K562 (cell line): ENCODE measurements around the gene ZNF350. TPM values are rescaled to one million over a fixed set of nuclear protein-coding genes. Genes with fewer than 3 reads are reported as not detected.
A peak's percentile ranks its signal among the peaks of the same experiment; 100 is the strongest.

Source experiments
- ARID1B ChIP-seq: fragments of 450-650 bp; IDR thresholded peaks from 2 replicates; pipeline ENCODE4 v1.6.1; 2016; ENCODE audit warnings: antibody characterized with exemption, mild to moderate bottlenecking, inconsistent platforms
- BHLHE40 ChIP-seq: IDR thresholded peaks from 2 replicates; pipeline ENCODE4 v1.6.1; 2011; ENCODE audit warnings: low read length, improper control_type of control experiment
- CCAR2 ChIP-seq: fragments of 200-400 bp; formaldehyde crosslinking; IDR thresholded peaks from 2 replicates; pipeline ENCODE4 v1.6.1; 2017; ENCODE audit warnings: mild to moderate bottlenecking, low read depth, low read length
- CHD4 ChIP-seq: fragments of 200-600 bp; sonication (generic); IDR thresholded peaks from 3 replicates; pipeline ENCODE4 v1.6.1; 2012; ENCODE audit warnings: low read depth, mild to moderate bottlenecking, mixed read lengths, low read length, inconsistent platforms; ENCODE audit not compliant: insufficient read depth, insufficient replicate concordance, poor library complexity, severe bottlenecking
- COPS2 ChIP-seq: fragments of 450-650 bp; conservative IDR thresholded peaks from 2 replicates; pipeline ENCODE4 v1.6.1; 2016; ENCODE audit warnings: mild to moderate bottlenecking, moderate library complexity
- DDX20 ChIP-seq: fragments of 450-650 bp; IDR thresholded peaks from 2 replicates; pipeline ENCODE4 v1.6.1; 2016; ENCODE audit warnings: missing genetic modification characterization, low read depth, mild to moderate bottlenecking, missing compliant biosample characterization, moderate library complexity
- HDAC8 ChIP-seq: fragments of 450-650 bp; IDR thresholded peaks from 2 replicates; pipeline ENCODE4 v1.6.1; 2016; ENCODE audit warnings: mild to moderate bottlenecking, missing genetic modification characterization, moderate library complexity, missing compliant biosample characterization
- HMG20A ChIP-seq: fragments of 450-650 bp; formaldehyde crosslinking; conservative IDR thresholded peaks from 2 replicates; pipeline ENCODE4 v1.4.0; 2020; ENCODE audit warnings: mild to moderate bottlenecking, mixed read lengths
- MEF2A ChIP-seq: IDR thresholded peaks from 2 replicates; pipeline ENCODE4 v1.6.1; 2011; ENCODE audit warnings: low read depth, mild to moderate bottlenecking, low read length, moderate library complexity; ENCODE audit not compliant: control insufficient read depth
- NFE2L1 ChIP-seq: fragments of 450-650 bp; IDR thresholded peaks from 2 replicates; pipeline ENCODE4 v1.6.1; 2016; ENCODE audit warnings: missing genetic modification characterization, low read depth, mild to moderate bottlenecking, missing compliant biosample characterization, moderate library complexity, borderline replicate concordance
- RBM17 ChIP-seq: fragments of 200-400 bp; formaldehyde crosslinking; IDR thresholded peaks from 2 replicates; pipeline ENCODE4 v1.6.1; 2017; ENCODE audit warnings: low read depth, mild to moderate bottlenecking, low read length, borderline replicate concordance
- SMARCC2 ChIP-seq: fragments of 450-650 bp; IDR thresholded peaks from 2 replicates; pipeline ENCODE4 v1.6.1; 2017; ENCODE audit warnings: antibody characterized with exemption, moderate library complexity, mild to moderate bottlenecking, low read depth
- SOX6 ChIP-seq: fragments of 450-650 bp; IDR thresholded peaks from 2 replicates; pipeline ENCODE4 v1.6.1; 2014; ENCODE audit warnings: mild to moderate bottlenecking
- ZBTB8A ChIP-seq: fragments of 450-650 bp; IDR thresholded peaks from 2 replicates; pipeline ENCODE4 v1.6.1; 2018; ENCODE audit warnings: mild to moderate bottlenecking, moderate library complexity; ENCODE audit not compliant: partially characterized antibody
- ZFP36 ChIP-seq: fragments of 150-350 bp; IDR thresholded peaks from 2 replicates; pipeline ENCODE4 v1.6.1; 2018; ENCODE audit warnings: low read length, low read depth; ENCODE audit not compliant: partially characterized antibody
- ZKSCAN1 ChIP-seq: fragments of 150-350 bp; IDR thresholded peaks from 2 replicates; pipeline ENCODE4 v1.6.1; 2016; ENCODE audit warnings: low read depth, low read length
- ZNF282 ChIP-seq: sonication (generic); formaldehyde crosslinking; IDR thresholded peaks from 2 replicates; pipeline ENCODE4 v1.8.1; 2023; ENCODE audit warnings: missing genetic modification reagents
- ZNF41 ChIP-seq: fragments of 250-450 bp; sonication (Bioruptor Pico); conservative IDR thresholded peaks from 2 replicates; pipeline ENCODE4 v1.4.0; 2020; ENCODE audit warnings: mild to moderate bottlenecking
- ZNF589 ChIP-seq: fragments of 200-800 bp; sonication (Bioruptor generic); IDR thresholded peaks from 2 replicates; pipeline ENCODE4 v1.6.1; 2016; ENCODE audit warnings: low read depth, missing genetic modification characterization, missing compliant biosample characterization
- ZNF764 ChIP-seq: fragments of 250-450 bp; sonication (Bioruptor Pico); IDR thresholded peaks from 2 replicates; pipeline ENCODE4 v1.4.0; 2020; ENCODE audit warnings: low read depth, mild to moderate bottlenecking, moderate library complexity
- ZSCAN32 ChIP-seq: fragments of 450-650 bp; formaldehyde crosslinking; IDR thresholded peaks from 2 replicates; pipeline ENCODE4 v1.4.0; 2020; ENCODE audit warnings: mild to moderate bottlenecking, moderate library complexity
- polyA plus RNA-seq, 8 experiments: library from polyadenylated mRNA; depleted of rRNA in 4 of 8; stranded (reverse) in 5 of 8; unstranded in 3 of 8; fragments of >200 nt; fragmentation: Nextera tagmentation in 2 of 8; fragmentation: Illumina TruSeq in 1 of 8; extraction: Ambion mirVana in 2 of 8; extraction: Trizol in 1 of 8; gene quantifications; 2 replicates each; pipeline versions ENCODE4 v1.2.1 to v1.2.3, GENCODE V29; 2011 to 2014; ENCODE audit warnings: inconsistent platforms in 1 of 8, missing spikeins in 1 of 8
- total RNA-seq, 7 experiments: library from RNA; depleted of rRNA in 6 of 7; stranded (reverse); fragments of >200 nt in 6 of 7; fragmentation: Illumina TruSeq in 2 of 7; extraction: Trizol in 2 of 7; gene quantifications; 2 replicates each; pipeline versions ENCODE4 v1.2.1 to v1.2.3, GENCODE V29; 2011 to 2021; ENCODE audit warnings: low replicate concordance in 1 of 7
- TF ChIP-seq, protein P1 (sequence below): IDR thresholded peaks from 3 replicates; pipeline ENCODE4 v1.6.1; 2011; ENCODE audit warnings: borderline replicate concordance, mild to moderate bottlenecking; ENCODE audit not compliant: insufficient read length, insufficient read depth
- TF ChIP-seq, protein P2 (sequence below), 3 experiments: fragments of 200-800 bp in 1 of 3; fragments of 250-450 bp in 1 of 3; fragments of 450-650 bp in 1 of 3; sonication (Bioruptor Pico) in 1 of 3; sonication (Bioruptor generic) in 1 of 3; formaldehyde crosslinking in 1 of 3; IDR thresholded peaks; 2 replicates each; pipeline versions ENCODE4 v1.6.1 to v1.8.0; 2016 to 2022; ENCODE audit warnings: mild to moderate bottlenecking in 2 of 3, missing genetic modification characterization in 2 of 3, missing compliant biosample characterization in 1 of 3, moderate library complexity in 1 of 3

ZNF350 gene
- total and polyA plus RNA-seq, 9 of the 15 experiments (the other 6 are each of a cell fraction or from before 2014, with no cell fraction given), result 1.7 to 4.8 (median 2.9) TPM

DNA sequence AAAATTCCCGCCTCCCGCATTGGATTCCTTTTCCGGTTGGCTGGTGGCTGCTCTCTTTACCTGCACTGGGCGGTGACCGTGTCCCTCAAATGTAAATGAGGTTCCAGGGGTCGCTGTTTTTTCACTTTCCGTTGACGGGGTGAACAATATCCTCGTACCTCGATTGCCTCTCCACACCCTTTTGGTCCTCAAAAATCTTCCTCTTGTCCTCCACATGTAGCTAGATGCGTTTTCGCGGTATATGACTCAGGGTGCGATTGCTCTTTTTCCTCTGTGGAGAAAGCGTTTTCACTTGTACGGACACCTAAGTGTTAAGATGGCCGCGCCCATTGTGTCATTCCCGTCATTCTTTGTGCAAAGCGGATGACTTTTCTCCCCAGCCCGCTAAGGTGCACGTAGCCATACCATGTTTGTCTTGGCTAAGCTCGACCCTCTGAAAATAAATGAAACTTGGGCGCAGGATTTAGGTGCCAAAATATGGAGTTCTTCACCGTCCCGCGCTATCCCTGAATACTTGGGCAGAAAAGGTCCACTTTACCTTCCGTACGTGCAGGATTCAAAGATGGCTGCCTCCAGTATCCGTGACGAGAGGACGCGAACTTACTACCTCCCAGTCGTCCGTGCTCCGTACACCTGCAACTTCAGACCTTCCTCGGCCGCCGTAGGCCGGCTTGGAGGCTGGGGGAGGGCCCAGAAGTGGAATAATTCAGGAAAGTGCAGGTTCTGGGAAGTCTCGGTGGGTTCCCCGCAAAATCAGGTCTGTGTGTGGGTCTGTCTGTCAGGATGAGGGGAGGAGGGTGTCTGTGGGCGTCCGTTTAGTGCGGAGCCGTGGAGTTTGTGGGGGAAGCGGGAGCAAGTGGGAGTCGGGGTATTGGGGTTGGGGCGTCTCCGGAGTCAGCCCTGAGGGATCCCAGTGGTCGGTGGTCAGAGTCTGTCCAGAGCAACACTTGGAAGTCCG, 59.6 kb downstream of the ZNF350 start, which contains the start of gene ZNF613 (continued):
- TF ChIP-seq ZNF282 (CRISPR knock-in tag), result no peak
- no peak for TF ChIP-seq SMARCC2
- TF ChIP-seq RBM17, result no peak
- no peak for TF ChIP-seq CCAR2
- no peak for TF ChIP-seq ARID1B
- peak; percentile 42; the same call in 1 of the 2 replicates for TF ChIP-seq SOX6
- no peak for TF ChIP-seq HMG20A (CRISPR knock-in tag)
- TF ChIP-seq, protein P1, sequence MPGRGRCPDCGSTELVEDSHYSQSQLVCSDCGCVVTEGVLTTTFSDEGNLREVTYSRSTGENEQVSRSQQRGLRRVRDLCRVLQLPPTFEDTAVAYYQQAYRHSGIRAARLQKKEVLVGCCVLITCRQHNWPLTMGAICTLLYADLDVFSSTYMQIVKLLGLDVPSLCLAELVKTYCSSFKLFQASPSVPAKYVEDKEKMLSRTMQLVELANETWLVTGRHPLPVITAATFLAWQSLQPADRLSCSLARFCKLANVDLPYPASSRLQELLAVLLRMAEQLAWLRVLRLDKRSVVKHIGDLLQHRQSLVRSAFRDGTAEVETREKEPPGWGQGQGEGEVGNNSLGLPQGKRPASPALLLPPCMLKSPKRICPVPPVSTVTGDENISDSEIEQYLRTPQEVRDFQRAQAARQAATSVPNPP, result no peak
- no peak; the same call in 1 of the 2 replicates for TF ChIP-seq BHLHE40
- TF ChIP-seq, protein P2, sequence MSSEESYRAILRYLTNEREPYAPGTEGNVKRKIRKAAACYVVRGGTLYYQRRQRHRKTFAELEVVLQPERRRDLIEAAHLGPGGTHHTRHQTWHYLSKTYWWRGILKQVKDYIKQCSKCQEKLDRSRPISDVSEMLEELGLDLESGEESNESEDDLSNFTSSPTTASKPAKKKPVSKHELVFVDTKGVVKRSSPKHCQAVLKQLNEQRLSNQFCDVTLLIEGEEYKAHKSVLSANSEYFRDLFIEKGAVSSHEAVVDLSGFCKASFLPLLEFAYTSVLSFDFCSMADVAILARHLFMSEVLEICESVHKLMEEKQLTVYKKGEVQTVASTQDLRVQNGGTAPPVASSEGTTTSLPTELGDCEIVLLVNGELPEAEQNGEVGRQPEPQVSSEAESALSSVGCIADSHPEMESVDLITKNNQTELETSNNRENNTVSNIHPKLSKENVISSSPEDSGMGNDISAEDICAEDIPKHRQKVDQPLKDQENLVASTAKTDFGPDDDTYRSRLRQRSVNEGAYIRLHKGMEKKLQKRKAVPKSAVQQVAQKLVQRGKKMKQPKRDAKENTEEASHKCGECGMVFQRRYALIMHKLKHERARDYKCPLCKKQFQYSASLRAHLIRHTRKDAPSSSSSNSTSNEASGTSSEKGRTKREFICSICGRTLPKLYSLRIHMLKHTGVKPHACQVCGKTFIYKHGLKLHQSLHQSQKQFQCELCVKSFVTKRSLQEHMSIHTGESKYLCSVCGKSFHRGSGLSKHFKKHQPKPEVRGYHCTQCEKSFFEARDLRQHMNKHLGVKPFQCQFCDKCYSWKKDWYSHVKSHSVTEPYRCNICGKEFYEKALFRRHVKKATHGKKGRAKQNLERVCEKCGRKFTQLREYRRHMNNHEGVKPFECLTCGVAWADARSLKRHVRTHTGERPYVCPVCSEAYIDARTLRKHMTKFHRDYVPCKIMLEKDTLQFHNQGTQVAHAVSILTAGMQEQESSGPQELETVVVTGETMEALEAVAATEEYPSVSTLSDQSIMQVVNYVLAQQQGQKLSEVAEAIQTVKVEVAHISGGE (CRISPR knock-in tag; IDR thresholded peaks at IDR 0.05), result peak in 1 of 3 experiments; percentile 76; a peak in 2 of 6 replicates
- no peak for TF ChIP-seq ZBTB8A
- no peak for TF ChIP-seq MEF2A
- TF ChIP-seq CHD4, result no peak
- no peak for TF ChIP-seq ZFP36
- TF ChIP-seq ZKSCAN1, result no peak
- TF ChIP-seq ZNF589 (CRISPR knock-in tag), result no peak
- TF ChIP-seq DDX20 (tag), result no peak
- no peak for TF ChIP-seq HDAC8
- peak; percentile 20; the same call in 1 of the 2 replicates for TF ChIP-seq ZNF764
- TF ChIP-seq NFE2L1 (tag), result no peak
- no peak for TF ChIP-seq COPS2
- TF ChIP-seq ZNF41 (CRISPR knock-in tag), result no peak
- TF ChIP-seq ZSCAN32, result no peak
